ENCODE measurements around the gene MOGAT3. TPM values are rescaled to one million over a fixed set of nuclear protein-coding genes. Genes with fewer than 3 reads are reported as not detected.

Gene MOGAT3
- total RNA-seq, 6 donors from 2014 or later: not detected

- no peaks in the 10 kb centered on the region for H3K9me3 ChIP-seq
- WGBS, 2 donors: 20 to 25% methylated on average over 24 to 27 of the region's 28 CpGs
- H3K27ac ChIP-seq: peak overlapping the region; percentile 91 to 98 (median 95)
- TF ChIP-seq POLR2AphosphoS5 (IDR thresholded peaks at IDR 0.05): no peak
- no peak for TF ChIP-seq POLR2A (IDR thresholded peaks at IDR 0.05)
- TF ChIP-seq EP300 (IDR thresholded peaks at IDR 0.05): no peak
- TF ChIP-seq CTCF (IDR thresholded peaks at IDR 0.05): no peak
- peaks cover 3 to 36% (median 19%) of the 10 kb centered on the region in 4 donors for H3K36me3 ChIP-seq
- peak in 1 of 2 donors; percentile 0 for ATAC-seq (ENCODE audit: low FRiP score in 2 of 2)
- peak overlapping the region; percentile 79 to 90 (median 85) for H3K4me3 ChIP-seq
- no peaks in the 10 kb centered on the region for H3K27me3 ChIP-seq
- H3K4me1 ChIP-seq: peaks cover 38 to 54% (median 52%) of the 10 kb centered on the region in 4 donors
- DNase-seq: no peak
These were observed 43.0 kb upstream of the MOGAT3 start for GRCh38 chr7:101243646-101244374.

GRCh38 chr7:101241443-101242349 is 40.9 kb upstream of the MOGAT3 start:
- WGBS, 2 donors: 69 to 84% methylated on average over 16 of the region's 16 CpGs
- TF ChIP-seq EP300 (IDR thresholded peaks at IDR 0.05) (no peak), POLR2AphosphoS5 (IDR thresholded peaks at IDR 0.05) (no peak)
- peaks cover 49 to 72% (median 68%) of the 10 kb centered on the region in 4 donors for H3K4me1 ChIP-seq
- no peaks in the 10 kb centered on the region for H3K9me3 ChIP-seq
- H3K27me3 ChIP-seq: no peaks in the 10 kb centered on the region
- H3K27ac ChIP-seq: peak overlapping the region in 3 of 4 donors; percentile 85 to 98 (median 94)
- DNase-seq (no peak), ATAC-seq (ENCODE audit: low FRiP score in 2 of 2) (no peak)
- H3K36me3 ChIP-seq: peaks cover 3 to 44% (median 24%) of the 10 kb centered on the region in 4 donors
- H3K4me3 ChIP-seq: no peak overlapping the region

GRCh38 chr7:101241015-101241363 is 40.2 kb upstream of the MOGAT3 start:
- H3K36me3 ChIP-seq: peaks cover 3 to 51% (median 24%) of the 10 kb centered on the region in 4 donors
- WGBS, 2 donors: 85 to 88% methylated on average over 9 to 12 of the region's 12 CpGs
- no peaks in the 10 kb centered on the region for H3K27me3 ChIP-seq
- DNase-seq (no peak), ATAC-seq (ENCODE audit: low FRiP score in 2 of 2) (no peak)
- TF ChIP-seq POLR2AphosphoS5 (IDR thresholded peaks at IDR 0.05): no peak
- no peak for TF ChIP-seq POLR2A (IDR thresholded peaks at IDR 0.05)
- no peak for TF ChIP-seq EP300 (IDR thresholded peaks at IDR 0.05)
- TF ChIP-seq CTCF (IDR thresholded peaks at IDR 0.05): no peak
- no peaks in the 10 kb centered on the region for H3K9me3 ChIP-seq
- H3K4me1 ChIP-seq: peaks cover 49 to 71% (median 67%) of the 10 kb centered on the region in 4 donors
- H3K4me3 ChIP-seq: no peak overlapping the region
- peak overlapping the region; percentile 76 to 94 (median 88) for H3K27ac ChIP-seq

- Histone ChIP-seq H3K9me3 (no peaks in the 10 kb centered on the region), H3K27ac (peak overlapping the region; percentile 76 to 94 (median 88)), H3K27me3 (no peaks in the 10 kb centered on the region), H3K36me3 (peaks cover 3 to 54% (median 24%) of the 10 kb centered on the region in 4 donors), H3K4me3 (no peak overlapping the region), H3K4me1 (peaks cover 47 to 66% (median 61%) of the 10 kb centered on the region in 4 donors)
- no peak for TF ChIP-seq EP300 (IDR thresholded peaks at IDR 0.05)
- peak in 1 of 2 donors; percentile 45 for DNase-seq
- ATAC-seq (ENCODE audit: low FRiP score in 2 of 2): no peak
- 86 to 88% methylated on average over 32 of the region's 32 CpGs for WGBS, 2 donors
These were observed 39.6 kb upstream of the MOGAT3 start for GRCh38 chr7:101240226-101241014.

GRCh38 chr7:101239951-101240220 is 39.0 kb upstream of the MOGAT3 start:
- peaks cover 3 to 54% (median 24%) of the 10 kb centered on the region in 4 donors for H3K36me3 ChIP-seq
- no peaks in the 10 kb centered on the region for H3K27me3 ChIP-seq
- peak overlapping the region; percentile 76 to 94 (median 88) for H3K27ac ChIP-seq
- H3K9me3 ChIP-seq: no peaks in the 10 kb centered on the region
- peaks cover 45 to 61% (median 57%) of the 10 kb centered on the region in 4 donors for H3K4me1 ChIP-seq
- TF ChIP-seq EP300 (IDR thresholded peaks at IDR 0.05) (no peak), POLR2AphosphoS5 (IDR thresholded peaks at IDR 0.05) (no peak), POLR2A (IDR thresholded peaks at IDR 0.05) (no peak), CTCF (IDR thresholded peaks at IDR 0.05) (no peak)
- H3K4me3 ChIP-seq: no peak overlapping the region
- DNase-seq: no peak
- ATAC-seq (ENCODE audit: low FRiP score in 2 of 2): no peak
- 85 to 87% methylated on average over 7 to 9 of the region's 9 CpGs for WGBS, 2 donors
